NCI-H2196 treated with DMSO at 0.1 percent for 48 hours (cell line): Measurements from ENCODE around the gene CIRBP.
A peak's percentile ranks its signal among the peaks of the same experiment; 100 is the strongest.
"Not testable (repeated sequence)": the region's sequence is repeated elsewhere in the genome, so short reads cannot be mapped to it uniquely, and the experiment has no call there.

ENCODE experiments used
- DNase-seq: peaks from one replicate; lab custom pipeline; 2025; ENCODE audit not compliant: unreplicated experiment; lab: John Stamatoyannopoulos, UW

CIRBP gene

GRCh38 chr19:1243768-1244692 is 25.1 kb upstream of the CIRBP start:
- DNase-seq: peak; percentile 81

- DNase-seq: no peak
Measured at GRCh38 chr19:1244693-1245451, 24.3 kb upstream of the CIRBP start.

- no peak for DNase-seq
Measured at GRCh38 chr19:1245494-1246264, 23.5 kb upstream of the CIRBP start.

- not testable (repeated sequence) for DNase-seq
Measured at GRCh38 chr19:1246265-1247087, 22.7 kb upstream of the CIRBP start.

- no peak for DNase-seq
Measured at GRCh38 chr19:1247748-1248138, 21.4 kb upstream of the CIRBP start.

- peak; percentile 81 for DNase-seq
Measured at GRCh38 chr19:1248139-1248785, 20.9 kb upstream of the CIRBP start, which contains the start of gene MIDN. TSS of gene MIDN (plus strand) at chr19:1248583. CDS start at chr19:1250297, 1,714 bp downstream.

- DNase-seq: peak; percentile 81
Measured at GRCh38 chr19:1248786-1249297, 20.3 kb upstream of the CIRBP start.

- peak; percentile 93 for DNase-seq
Measured at GRCh38 chr19:1249298-1249989, 19.7 kb upstream of the CIRBP start.

- no peak for DNase-seq
Measured at GRCh38 chr19:1249990-1250436, 19.1 kb upstream of the CIRBP start.

GRCh38 chr19:1250437-1251260 is 18.5 kb upstream of the CIRBP start:
- DNase-seq: peak; percentile 37

GRCh38 chr19:1251330-1252220 is 17.6 kb upstream of the CIRBP start:
- DNase-seq: peak; percentile 63

- peak; percentile 76 for DNase-seq
Measured at GRCh38 chr19:1252221-1252820, 16.8 kb upstream of the CIRBP start.

- DNase-seq: peak; percentile 92
Measured at GRCh38 chr19:1252821-1253513, 16.2 kb upstream of the CIRBP start.

- DNase-seq: no peak
Measured at GRCh38 chr19:1253514-1254080, 15.5 kb upstream of the CIRBP start.

- DNase-seq: no peak
Measured at GRCh38 chr19:1254081-1254527, 15.0 kb upstream of the CIRBP start.
